ENCODE data around the gene PRDM15. TPM values are rescaled to one million over a fixed set of nuclear protein-coding genes. Genes with fewer than 3 reads are reported as not detected.

The PRDM15 gene
- 2.5 and 4.0 TPM in 2 replicates for total RNA-seq

DNA sequence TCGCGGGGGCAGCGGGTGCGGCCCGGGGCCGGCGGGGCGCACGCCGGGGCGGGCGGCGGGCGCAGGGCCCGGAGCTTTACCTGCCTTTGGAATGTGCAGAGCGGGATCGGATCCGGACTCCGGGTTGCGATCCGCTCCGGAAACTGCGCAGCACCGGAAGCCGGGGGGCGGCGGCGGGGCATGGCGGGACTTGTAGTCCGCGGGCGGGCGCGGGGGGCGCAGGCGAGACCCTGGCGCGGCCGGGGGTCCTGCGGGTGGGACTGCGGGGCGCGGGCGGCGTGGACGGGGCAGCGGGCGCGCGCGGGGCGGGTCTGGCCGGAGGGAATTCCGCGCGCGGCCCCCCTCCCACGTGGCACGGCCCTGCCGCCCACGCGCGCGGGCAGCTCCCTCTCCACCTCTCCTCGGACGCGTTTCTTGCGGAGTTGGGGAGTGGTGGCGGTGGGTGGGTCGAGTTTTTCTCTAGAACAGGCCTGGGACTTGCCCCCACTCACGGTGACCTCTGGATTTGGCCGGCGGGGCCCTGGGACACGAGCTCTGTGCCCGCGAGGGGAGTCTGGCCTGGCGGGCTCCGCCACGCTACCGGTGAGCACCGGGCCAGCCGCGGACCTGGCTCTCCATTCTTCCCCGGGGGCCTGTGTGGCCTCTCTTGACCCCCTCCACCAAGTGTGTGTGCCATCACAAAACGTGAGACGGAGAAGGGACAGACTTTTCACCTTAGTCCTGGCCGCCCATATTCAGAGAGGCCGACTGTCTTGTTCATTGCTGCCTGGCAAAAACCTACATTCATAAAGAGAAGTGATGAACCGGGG is at the start of gene PRDM15:
Gene PRDM15, minus strand, starts transcription at position 155 of the 809 bp plus-strand sequence. CDS start 18,981 bp downstream, outside the sequence.

DNA sequence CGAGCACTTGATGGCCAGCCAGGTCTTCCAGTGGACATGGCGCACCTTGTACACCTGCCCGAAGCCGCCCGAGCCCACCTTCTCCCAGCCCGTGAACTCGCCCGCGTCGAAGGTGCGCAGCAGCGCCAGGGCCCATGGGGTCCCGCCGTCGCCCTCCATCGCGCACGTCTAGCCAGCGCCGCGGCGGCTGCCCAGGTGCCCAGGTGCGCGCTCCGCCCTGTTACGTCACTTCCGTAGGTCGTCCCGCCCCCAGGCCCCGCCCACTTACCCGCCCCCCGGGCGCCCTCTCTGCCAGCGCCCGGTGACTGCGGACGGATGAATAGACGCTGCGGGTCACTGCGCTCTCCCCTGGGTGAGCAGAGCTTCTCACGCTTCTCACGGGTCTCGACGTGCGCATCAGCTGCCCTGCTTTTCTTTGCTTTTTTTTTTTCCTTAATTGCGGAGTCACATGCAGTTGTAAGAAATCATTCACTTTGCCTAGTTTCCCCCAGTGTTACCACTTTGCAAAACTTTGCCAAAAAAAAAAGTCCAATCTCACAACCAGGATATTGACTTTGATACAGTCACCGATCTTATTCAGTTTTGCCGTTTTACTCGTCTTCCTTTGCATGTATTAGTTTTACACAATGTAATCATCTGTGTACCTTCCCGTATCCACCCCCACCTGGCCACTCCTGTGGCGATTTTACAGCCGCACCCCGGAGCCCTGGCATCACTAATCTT is 112.1 kb downstream of the PRDM15 start, which contains the start of gene RIPK4:
Gene RIPK4, minus strand, starts transcription at position 170 of the 723 bp plus-strand sequence. Its CDS starts 11 bp downstream, at position 159.

Other genes starting within 250 kb of the PRDM15 start
- under 0.01 TPM in 1 of 2 replicates, not detected in the other for gene RIPK4, start 112.3 kb downstream of the PRDM15 start, total RNA-seq
- 9.1 and 10.4 TPM in 2 replicates for gene C2CD2, start 74.7 kb upstream of the PRDM15 start, total RNA-seq
- gene ZBTB21, start 131.0 kb upstream of the PRDM15 start, total RNA-seq = 3.7 and 5.0 TPM in 2 replicates
- not detected in 2 replicates for gene UMODL1, start 192.0 kb upstream of the PRDM15 start, total RNA-seq

All from pericardium fibroblast (primary cell).